GM10248 (cell line): ENCODE results near the gene C1R.

ENCODE experiments used
- CTCF ChIA-PET: fragments of 300-600 bp; sonication (Branson Sonifier 250); formaldehyde crosslinking; extraction: SDS; loops from one replicate; lab custom pipeline; 2021; ENCODE audit warnings: antibody characterized with exemption; lab: Yijun Ruan, JAX
- POLR2A ChIA-PET: fragments of 350-650 bp; sonication (Branson Sonifier 250); formaldehyde crosslinking; extraction: SDS; loops from one replicate; lab custom pipeline; 2020; ENCODE audit warnings: antibody characterized with exemption; lab: Yijun Ruan, JAX
- DNase-seq: peaks from one replicate; pipeline ENCODE4 v3.0.0; 2012; ENCODE audit errors: extremely low spot score
- TF ChIP-seq, protein P1 (sequence below): IDR thresholded peaks from 2 replicates; pipeline ENCODE4 v1.5.1; 2012; ENCODE audit warnings: mild to moderate bottlenecking, low read depth; ENCODE audit errors: extremely low read depth, missing control alignments, control extremely low read depth

C1R gene

DNA sequence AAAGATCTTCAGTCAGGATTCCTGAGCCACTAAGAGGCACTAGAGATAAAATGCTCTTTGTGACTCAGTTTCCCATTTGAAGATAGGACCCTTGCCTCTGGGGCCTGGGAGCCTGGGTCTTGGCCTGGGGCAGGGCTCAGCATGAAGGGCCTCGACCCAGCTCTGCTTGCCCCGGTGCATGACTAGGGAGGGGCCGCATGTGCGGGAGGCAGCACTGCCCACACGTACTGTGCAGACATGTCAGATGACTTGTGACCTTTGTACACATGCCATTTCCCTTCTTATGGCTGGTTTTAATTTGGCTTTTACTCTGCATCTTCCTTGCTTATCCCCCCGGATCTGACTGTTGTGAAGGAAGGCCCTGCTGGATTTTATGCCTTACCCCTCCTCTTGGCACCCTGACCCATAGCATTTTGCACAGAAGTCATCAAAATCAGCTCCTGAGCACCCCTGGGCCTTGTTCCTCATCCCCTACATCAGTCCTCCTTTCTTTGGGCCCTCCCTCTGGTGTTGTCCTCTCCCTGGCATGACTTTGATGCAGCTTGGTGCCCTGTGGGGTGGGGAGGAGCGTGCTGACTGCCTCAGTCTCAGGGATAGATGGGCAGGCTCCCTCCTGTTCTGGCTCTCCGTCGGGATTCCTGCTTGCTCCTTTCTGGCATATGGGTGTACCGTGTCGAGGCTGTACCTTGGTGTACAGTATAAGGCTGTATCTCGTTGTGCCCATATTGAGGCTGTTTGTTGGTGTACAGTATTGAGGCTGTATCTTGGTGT is 42.3 kb upstream of the C1R start:
- TF ChIP-seq, protein P1, sequence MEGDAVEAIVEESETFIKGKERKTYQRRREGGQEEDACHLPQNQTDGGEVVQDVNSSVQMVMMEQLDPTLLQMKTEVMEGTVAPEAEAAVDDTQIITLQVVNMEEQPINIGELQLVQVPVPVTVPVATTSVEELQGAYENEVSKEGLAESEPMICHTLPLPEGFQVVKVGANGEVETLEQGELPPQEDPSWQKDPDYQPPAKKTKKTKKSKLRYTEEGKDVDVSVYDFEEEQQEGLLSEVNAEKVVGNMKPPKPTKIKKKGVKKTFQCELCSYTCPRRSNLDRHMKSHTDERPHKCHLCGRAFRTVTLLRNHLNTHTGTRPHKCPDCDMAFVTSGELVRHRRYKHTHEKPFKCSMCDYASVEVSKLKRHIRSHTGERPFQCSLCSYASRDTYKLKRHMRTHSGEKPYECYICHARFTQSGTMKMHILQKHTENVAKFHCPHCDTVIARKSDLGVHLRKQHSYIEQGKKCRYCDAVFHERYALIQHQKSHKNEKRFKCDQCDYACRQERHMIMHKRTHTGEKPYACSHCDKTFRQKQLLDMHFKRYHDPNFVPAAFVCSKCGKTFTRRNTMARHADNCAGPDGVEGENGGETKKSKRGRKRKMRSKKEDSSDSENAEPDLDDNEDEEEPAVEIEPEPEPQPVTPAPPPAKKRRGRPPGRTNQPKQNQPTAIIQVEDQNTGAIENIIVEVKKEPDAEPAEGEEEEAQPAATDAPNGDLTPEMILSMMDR, result no peak
- POLR2A ChIA-PET, result no interaction called here
- CTCF ChIA-PET, result interaction anchor here (1.3 kb wide), 1 partner anchor 10 kb away, joined by 4 read pairs; no protein-coding TSS in a partner anchor
- DNase-seq, result no peak

- ChIA-PET CTCF (interaction anchor here (0.8 to 1.3 kb wide), 4 partner anchors 9 to 14 kb away, joined by 3 to 5 read pairs (median 3); no protein-coding TSS in a partner anchor), POLR2A (no interaction called here)
- TF ChIP-seq, protein P1, result no peak
- DNase-seq, result no peak
These were observed 39.2 kb upstream of the C1R start for GRCh38 chr12:7131502-7131866.

DNA sequence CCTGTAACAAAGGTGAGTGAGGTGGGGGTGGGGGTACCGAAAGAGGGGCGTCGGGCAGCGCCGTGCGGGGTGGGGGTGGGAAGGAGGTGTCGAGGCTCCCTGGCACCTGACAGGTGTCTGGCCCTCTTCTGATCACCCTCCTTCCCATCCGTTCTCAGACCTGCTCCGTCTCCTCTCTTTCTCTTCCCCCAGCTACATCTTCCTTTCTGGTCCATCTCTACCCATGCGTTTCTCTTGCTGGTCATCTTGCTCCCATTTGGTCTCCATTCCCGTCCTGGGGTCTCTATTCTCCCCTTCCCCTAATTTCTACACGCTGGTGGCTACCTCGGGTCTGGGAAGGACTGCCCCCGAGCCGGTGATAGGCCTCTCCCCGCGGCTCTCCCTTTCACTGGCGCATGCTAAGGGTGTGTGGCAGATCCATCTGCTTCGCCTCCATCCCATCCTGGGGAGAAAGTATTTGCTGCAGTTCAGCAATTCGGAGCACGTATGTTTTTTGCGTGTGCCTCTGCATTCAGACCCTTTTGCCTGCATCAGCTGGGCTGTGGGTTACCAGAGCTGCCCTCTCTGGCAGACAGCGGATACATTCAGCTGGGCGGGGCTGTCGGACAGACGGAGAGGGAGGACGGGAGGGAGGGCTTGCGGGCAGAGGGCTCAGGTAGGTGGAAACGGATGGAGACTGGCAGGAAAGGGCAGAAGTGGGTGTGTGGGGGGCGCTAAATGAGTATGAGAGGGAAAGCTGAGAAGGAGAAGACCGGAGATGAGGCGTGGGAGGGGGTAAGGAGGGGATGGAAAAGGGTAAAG is 38.7 kb upstream of the C1R start:
- peak; percentile 66 for DNase-seq
- ChIA-PET CTCF (interaction anchor here (0.8 to 2.0 kb wide), 7 partner anchors 8 to 22 kb away, joined by 3 to 10 read pairs (median 3); partner anchors contain the start of gene C1RL), POLR2A (no interaction called here)
- TF ChIP-seq, protein P1, result no peak

GRCh38 chr12:7129872-7130691 is 37.8 kb upstream of the C1R start, which contains the start of gene CLSTN3:
Gene CLSTN3 (plus strand): TSS chr12:7130371. CDS start chr12:7130649, 278 bp downstream.
- TF ChIP-seq, protein P1, result no peak
- ChIA-PET POLR2A (no interaction called here), CTCF (interaction anchor here (0.9 to 2.0 kb wide), 5 partner anchors 9 to 21 kb away, joined by 3 to 10 read pairs (median 4); partner anchors contain the start of gene C1RL)
- DNase-seq, result peak; percentile 100

DNA sequence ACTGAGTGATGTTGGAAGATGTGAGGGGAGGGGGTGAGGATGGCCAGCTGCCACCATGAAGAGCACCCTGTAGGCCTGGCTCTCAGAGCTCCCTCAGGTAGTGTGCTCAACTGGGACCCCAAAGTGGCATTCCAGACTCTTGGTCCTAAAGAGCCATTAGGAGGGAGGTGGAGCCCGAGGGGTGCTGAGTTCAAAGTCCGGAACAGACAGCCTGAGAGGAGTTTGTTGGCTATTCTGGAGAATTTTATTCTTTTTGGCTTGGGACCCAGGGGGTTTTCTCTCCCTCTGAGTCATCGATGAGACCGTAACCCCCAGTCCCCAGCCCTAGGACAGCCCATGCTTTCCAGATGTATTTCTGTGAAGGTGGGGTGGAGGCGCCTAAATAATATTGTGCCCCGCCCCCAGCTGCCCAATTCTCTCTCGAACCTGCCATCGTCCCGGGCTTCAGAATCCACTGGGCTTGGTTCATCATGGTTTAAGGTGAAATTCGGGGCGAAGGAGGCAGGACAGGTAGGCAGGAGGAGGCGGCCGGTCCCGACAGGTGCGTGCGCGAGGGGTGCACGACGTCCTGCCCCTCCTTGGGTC is 37.1 kb upstream of the C1R start:
- TF ChIP-seq, protein P1, result no peak
- CTCF ChIA-PET, result interaction anchor here (1.0 to 2.0 kb wide), 3 partner anchors 10 to 21 kb away, joined by 4 to 10 read pairs (median 6); partner anchors contain the start of gene C1RL
- no peak for DNase-seq
- POLR2A ChIA-PET, result no interaction called here
